Amniotic epithelial cell (primary cell): Measurements from ENCODE around the gene ALKBH1.
A peak's percentile ranks its signal among the peaks of the same experiment; 100 is the strongest.
"Not testable (repeated sequence)": the region's sequence is repeated elsewhere in the genome, so short reads cannot be mapped to it uniquely, and the experiment has no call there.

ENCODE experiments used
- DNase-seq: peaks from one replicate; pipeline ENCODE4 v3.0.0-alpha.2; 2010; ENCODE audit warnings: low read depth

ALKBH1 gene

DNA sequence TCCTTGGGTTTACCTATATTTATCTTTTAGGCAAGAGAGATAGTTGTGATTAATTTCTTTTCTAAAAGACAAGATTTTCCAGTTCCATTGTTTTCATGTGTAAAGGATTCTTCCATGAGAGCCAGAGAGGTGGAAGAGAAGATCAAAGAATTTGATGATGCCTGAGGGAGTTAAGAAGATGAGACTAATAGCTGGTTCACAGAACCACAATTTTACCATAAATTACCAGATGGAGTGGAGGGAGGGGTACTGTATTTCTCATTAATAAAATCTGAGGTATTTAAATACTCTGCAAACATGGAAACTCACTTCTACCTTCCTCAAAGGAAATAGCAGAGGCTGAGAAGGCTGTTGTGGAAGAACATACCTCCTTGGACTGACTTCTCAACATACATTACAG is 34.6 kb downstream of the ALKBH1 start:
- no peak for DNase-seq

DNA sequence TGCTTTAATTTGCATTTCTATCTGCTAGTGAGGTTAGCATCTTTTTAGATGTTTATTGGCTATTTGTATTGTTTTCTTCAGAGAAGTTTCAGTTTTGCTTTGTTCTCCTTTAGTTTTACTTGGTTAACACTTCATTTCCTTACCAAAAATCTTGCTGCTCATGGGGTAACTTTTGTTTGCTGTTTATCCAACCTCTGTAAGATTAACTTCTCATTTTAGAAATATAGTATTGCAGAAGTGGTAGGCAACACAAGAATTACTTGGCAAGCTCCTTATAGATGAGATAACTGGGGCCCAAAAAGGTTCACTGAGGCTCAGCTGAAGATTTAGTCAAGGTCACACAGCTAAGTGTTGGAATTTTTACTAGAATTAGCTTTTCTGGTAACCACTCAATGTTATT is 40.5 kb downstream of the ALKBH1 start:
- peak; percentile 20 for DNase-seq

- DNase-seq, result peak; percentile 82
These were observed 44.5 kb downstream of the ALKBH1 start for GRCh38 chr14:77663293-77663692.

DNA sequence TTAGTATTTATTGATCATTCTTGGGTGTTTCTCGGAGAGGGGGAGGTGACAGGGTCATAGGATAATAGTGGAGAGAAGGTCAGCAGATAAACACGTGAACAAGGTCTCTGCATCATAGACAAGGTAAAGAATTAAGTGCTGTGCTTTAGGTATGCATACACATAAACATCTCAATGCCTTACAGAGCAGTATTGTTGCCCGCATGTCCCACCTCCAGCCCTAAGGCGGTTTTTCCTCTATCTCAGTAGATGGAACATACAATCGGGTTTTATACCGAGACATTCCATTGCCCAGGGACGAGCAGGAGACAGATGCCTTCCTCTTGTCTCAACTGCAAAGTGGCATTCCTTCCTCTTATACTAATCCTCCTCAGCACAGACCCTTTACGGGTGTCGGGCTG is 46.3 kb downstream of the ALKBH1 start:
- not testable (repeated sequence) for DNase-seq

DNA sequence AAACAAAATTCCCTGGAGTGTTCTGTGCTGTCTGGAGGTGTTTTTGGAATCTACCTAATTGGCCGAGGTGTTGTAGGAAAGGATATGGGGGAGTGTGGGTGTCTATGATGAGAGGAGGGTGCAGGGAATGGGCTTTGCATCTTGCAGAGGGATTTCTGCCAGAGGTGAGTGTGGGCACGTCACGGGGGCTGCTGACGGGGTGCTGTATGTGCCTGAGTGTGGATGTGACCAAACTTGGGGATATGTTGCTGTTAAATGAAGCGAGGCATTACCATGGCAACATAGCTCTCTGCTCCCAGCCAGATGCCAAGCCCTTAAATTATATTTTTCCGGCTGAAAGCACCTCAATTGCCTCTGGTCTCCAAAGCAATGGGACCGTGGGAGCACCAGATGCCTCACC is 47.1 kb downstream of the ALKBH1 start:
- no peak for DNase-seq

DNA sequence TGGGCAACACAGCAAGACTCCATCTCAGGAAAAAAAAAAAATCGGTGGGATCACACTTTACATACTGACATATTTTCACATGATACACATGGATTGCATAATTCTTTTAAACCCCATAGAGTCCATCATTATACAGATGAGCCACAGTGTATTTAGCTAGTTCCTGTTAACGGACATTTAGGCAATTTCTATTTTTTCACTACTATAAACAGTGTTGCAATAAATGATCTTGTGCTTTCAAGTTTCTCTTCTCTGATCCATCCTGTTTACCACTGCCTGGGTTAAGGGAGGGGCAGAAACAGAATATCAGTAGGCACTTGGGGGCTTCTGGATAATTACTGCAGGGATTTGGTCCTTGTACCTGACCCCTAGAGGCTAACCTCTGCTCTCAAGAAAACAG is 48.0 kb downstream of the ALKBH1 start:
- DNase-seq, result peak; percentile 46

- DNase-seq, result no peak
These were observed 50.5 kb downstream of the ALKBH1 start for GRCh38 chr14:77657280-77657679.

DNA sequence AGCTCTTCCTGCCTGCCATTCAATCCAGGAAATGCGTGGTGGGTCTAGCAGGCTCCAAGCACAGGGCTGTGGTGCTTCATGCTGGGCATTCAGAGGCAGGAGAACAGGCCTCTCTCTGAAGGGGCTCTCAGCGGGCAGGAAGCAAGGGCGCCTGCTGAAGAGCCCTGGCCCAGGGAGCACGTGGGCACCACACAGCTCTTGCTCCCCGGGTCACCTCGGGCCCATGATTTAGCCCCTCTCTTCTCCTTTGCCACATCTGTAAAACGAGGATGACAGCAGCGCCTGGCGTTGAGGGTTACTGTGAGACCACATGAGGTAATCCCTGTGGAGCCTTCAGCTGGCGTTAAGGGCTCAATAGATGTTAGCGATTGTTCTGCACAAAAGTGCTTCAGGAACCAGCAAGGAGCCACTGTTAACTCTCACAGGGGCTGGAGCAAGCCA is 53.8 kb downstream of the ALKBH1 start:
- no peak for DNase-seq

DNA sequence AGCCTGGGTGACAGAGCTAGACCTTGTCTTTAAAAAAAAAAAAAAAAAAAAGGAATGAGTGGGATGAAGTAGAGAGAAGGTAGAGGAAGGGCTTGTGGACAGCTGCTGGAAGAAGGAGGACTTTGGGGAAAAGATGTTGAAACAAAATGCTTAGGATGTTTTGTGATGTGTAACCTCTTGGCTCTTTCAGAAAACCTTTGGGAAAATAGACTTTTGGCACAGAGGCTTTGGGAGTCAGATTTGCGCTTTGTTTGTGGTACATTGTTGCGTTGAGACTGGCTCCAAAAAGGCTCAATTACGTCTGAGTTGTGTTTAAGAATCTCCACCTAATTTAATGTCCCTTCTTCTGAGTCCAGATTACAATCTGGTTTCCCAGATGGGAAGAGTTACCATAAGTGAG is 58.5 kb downstream of the ALKBH1 start:
- DNase-seq, result peak; percentile 78

DNA sequence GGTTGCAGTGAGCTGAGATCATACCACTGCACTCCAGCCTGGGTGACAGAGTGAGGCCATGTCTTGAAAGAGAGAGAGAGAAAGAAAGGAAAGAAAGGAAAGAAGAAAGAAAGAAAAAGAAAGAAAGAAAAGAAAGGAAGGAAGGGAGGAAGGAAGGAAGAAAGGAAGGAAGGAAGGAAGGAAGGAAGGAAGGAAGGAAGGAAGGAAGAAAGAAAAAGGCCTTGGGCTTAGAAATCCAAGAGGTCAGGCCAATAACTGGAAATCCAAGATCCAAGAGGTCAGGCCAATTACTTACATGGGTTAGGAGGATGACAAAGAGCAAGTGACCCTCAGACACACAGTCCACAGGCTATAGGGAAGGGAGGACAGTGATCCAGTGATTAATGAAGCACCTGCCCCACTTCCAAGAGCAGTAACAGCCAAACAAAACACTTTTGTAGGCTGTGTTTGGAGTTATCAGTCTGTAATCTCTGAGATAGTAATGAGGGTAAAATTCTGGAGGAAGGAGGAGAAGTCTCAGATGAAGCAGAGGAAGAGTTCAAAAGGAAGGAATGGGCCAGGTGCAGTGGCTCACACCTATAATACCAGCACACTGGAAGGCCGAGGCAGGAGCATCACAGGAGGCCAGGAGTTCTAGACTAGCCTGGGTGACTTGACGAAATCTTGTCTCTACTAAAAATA is 59.2 kb downstream of the ALKBH1 start:
- DNase-seq, result no peak

GRCh38 chr14:77647853-77648252 is 60.0 kb downstream of the ALKBH1 start:
- no peak for DNase-seq

DNA sequence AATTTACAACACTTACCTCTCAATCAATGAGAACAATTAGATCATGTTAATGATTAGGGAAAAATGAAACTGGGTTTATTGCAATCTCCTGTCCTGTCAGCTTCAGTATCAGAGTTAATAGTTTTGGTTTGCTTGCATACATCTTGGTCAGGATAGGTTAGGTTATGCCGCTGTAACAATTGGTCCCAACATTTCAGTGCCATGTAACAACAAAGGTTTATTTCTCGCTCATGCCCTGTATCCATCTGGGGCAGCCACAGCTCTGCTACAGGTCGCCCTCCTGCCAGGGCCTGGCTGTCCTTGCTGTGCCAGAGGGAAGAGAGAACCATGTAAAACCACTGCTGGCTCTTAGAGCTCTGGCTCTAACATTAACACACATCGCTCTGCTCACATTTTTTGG is 60.9 kb downstream of the ALKBH1 start:
- no peak for DNase-seq

DNA sequence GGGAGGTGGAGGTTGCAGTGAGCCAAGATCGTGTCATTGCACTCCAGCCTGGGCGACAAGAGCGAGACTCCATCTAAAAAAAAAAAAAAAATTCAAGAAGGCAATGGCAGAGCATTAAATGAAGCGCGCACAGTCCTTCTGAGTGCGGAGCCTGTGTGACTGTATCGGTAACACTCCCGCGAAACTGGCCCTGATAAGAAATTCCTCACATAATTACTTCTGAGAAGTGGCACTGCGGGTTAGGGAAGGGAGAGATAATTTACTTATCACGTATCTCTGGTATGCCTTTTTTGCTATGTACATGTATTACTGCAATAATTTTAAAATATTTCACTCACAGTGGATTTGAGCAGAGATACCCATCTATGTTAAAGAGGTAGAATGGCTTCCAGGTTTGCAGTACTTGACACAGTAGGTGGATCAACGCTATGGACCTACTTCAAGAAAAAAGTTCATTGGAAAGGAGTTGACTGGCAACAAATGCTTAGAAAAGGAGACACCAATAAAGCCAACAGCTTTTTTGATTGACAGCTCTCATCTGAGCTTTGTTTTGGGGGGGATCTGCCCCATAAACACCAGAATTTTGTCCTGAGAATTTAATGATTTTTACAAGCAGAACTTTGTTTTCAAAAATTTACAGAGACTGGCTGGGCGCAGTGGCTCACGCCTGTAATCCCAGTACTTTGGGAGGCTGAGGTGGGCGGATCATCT is 62.1 kb downstream of the ALKBH1 start:
- DNase-seq, result peak; percentile 45

DNA sequence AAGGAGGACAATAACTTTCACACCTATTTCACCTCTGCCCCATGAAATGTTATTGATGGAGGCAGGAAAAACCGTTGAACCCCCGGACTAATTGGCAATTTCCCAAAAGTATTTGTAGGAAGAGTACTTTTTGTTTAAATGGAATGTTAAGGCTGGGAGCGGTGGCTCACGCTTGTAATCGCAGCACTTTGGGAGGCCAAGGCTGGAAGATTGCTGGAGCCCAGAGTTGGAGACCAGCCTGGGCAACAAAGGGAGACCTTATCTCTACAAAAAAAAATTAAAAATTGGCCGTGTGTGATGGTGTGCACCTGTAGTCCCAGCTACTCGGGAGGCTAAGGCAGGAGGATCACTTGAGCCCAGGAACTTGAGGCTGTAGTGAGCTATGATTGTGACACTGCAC is 65.4 kb downstream of the ALKBH1 start:
- DNase-seq, result no peak

GRCh38 chr14:77641534-77642341 is 66.1 kb downstream of the ALKBH1 start:
- DNase-seq, result peak; percentile 65

- peak; percentile 64 for DNase-seq
These were observed 66.9 kb downstream of the ALKBH1 start for GRCh38 chr14:77640756-77641533.

- DNase-seq, result peak; percentile 95
These were observed 69.1 kb downstream of the ALKBH1 start for GRCh38 chr14:77638771-77639171.

GRCh38 chr14:77635869-77636268 is 72.0 kb downstream of the ALKBH1 start:
- DNase-seq, result not testable (repeated sequence)

DNA sequence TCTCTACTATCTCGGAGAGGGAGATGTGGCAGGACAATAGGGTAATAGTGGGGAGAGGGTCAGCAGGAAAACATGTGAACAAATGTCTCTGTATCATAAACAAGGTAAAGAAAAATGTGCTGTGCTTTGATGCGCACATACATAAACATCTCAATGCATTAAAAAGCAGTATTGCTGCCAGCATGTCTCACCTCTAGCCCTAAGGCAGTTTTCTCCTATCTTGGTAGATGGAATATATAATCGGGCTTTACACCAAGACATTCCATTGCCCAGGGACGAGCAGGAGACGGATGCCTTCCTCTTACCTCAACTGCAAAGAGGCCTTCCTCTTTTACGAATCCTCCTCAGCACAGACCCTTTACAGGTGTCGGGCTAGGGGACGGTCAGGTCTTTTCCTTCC is 72.4 kb downstream of the ALKBH1 start:
- DNase-seq, result not testable (repeated sequence)

- DNase-seq, result no peak
These were observed 77.7 kb downstream of the ALKBH1 start for GRCh38 chr14:77630111-77630510.

DNA sequence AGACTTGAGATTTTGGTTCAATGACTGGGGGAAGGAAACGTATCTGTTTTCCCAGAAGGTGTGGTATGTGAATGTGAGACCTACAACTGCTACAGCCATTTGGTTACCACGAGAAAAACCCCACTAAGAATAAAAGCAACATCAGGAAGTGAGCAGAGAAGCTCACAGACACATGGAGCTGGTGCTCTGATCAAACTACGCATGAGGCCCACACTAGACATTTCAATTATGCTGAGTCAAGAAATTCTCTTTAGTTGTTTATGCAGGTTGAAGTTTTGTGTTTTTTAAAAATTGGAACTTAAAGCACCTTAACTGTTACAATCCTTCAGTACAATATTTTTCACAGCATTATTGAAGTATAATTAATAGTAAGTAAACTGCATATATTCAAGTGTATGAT is 82.5 kb downstream of the ALKBH1 start:
- DNase-seq, result no peak

GRCh38 chr14:77623201-77623600 is 84.6 kb downstream of the ALKBH1 start:
- no peak for DNase-seq
